Measurements from ENCODE around the gene FCHO1. TPM values are rescaled to one million over a fixed set of nuclear protein-coding genes. Genes with fewer than 3 reads are reported as not detected.

Gene FCHO1
- total and polyA plus RNA-seq, 12 donors = 0.91 to 7.1 (median 2.9) TPM

DNA sequence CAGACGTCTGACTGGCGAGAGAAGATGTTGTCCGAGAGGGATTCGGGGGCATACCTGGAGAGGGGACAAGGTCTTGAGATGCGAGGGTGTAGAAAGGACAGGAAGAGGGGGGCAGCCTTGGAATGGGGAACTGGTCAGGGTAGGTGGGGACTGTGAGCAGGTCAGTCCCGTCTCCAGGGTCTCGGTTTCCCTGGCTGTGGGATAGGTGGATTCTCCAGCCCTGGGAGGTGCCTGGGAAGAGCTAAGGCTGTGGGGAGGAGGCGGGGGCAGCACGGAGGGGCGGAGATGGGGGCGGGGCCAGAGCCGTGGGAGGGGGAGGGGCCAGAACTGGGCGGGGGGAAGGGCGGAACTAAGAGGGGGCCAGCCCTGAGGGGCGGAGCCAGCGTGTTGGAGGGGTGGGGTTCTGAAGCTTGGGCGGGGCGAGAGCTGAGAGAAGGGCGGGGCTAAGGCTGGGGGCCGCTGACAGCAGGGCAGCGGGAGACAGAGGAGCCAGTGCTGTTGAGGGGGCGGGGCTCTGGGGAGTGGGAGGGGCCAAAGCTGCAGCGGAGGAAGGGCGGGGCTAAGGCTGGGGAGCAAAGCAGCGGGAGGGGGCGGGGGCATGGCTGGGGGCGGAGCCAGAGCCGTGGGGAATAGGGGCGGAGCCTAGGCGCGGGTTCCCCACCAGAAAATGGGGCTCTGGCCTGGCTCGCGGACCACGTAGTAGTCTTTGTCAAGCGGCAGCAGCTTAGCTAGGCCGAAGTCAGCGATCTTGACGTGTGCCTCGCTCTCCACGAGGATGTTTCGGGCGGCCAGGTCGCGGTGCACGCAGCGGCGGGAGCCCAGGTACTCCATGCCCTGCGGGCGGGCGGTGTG lies 79.5 kb downstream of the FCHO1 start:
- intact Hi-C loops (cut with DNase I) = no loop called here
- Histone ChIP-seq H3K4me3 (no peak overlapping the region), H3K9me3 (replicated peaks in 1 of 3) (no peaks in the 10 kb centered on the region), H3K4me1 (replicated peaks in 1 of 2) (no peaks in the 10 kb centered on the region), H3K27ac (no peak overlapping the region), H3K27me3 (peaks cover 3% of the 10 kb centered on the region), H3K36me3 (replicated peaks in 1 of 2) (peaks cover 0 to 18% of the 10 kb centered on the region in 2 donors)
- WGBS, 4 donors = 23 to 43% (median 29%) methylated on average over 17 to 50 of the region's 50 CpGs
- no peak for TF ChIP-seq POLR2A (IDR thresholded peaks at IDR 0.05)
- TF ChIP-seq, protein P1, sequence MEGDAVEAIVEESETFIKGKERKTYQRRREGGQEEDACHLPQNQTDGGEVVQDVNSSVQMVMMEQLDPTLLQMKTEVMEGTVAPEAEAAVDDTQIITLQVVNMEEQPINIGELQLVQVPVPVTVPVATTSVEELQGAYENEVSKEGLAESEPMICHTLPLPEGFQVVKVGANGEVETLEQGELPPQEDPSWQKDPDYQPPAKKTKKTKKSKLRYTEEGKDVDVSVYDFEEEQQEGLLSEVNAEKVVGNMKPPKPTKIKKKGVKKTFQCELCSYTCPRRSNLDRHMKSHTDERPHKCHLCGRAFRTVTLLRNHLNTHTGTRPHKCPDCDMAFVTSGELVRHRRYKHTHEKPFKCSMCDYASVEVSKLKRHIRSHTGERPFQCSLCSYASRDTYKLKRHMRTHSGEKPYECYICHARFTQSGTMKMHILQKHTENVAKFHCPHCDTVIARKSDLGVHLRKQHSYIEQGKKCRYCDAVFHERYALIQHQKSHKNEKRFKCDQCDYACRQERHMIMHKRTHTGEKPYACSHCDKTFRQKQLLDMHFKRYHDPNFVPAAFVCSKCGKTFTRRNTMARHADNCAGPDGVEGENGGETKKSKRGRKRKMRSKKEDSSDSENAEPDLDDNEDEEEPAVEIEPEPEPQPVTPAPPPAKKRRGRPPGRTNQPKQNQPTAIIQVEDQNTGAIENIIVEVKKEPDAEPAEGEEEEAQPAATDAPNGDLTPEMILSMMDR (IDR thresholded peaks at IDR 0.05) = no peak
- DNase-seq = peak; percentile 42 to 76 (median 68)

GRCh38 chr19:17831419-17831888 lies 80.2 kb downstream of the FCHO1 start:
- WGBS, 4 donors = 55 to 79% (median 64%) methylated on average over 21 to 25 of the region's 25 CpGs
- intact Hi-C loops (cut with DNase I) = no loop called here
- H3K4me3 ChIP-seq = no peak overlapping the region
- no peak overlapping the region for H3K27ac ChIP-seq
- H3K27me3 ChIP-seq = peaks cover 3% of the 10 kb centered on the region
- H3K4me1 ChIP-seq (replicated peaks in 1 of 2) = no peaks in the 10 kb centered on the region
- no peak for TF ChIP-seq POLR2A (IDR thresholded peaks at IDR 0.05)
- TF ChIP-seq, protein P1 (IDR thresholded peaks at IDR 0.05) = no peak
- DNase-seq = no peak
- H3K36me3 ChIP-seq (replicated peaks in 1 of 2) = peaks cover 0 to 18% of the 10 kb centered on the region in 2 donors
- no peaks in the 10 kb centered on the region for H3K9me3 ChIP-seq (replicated peaks in 1 of 3)

GRCh38 chr19:17832443-17833208 lies 81.3 kb downstream of the FCHO1 start:
- no peaks in the 10 kb centered on the region for H3K9me3 ChIP-seq (replicated peaks in 1 of 3)
- intact Hi-C loops (cut with DNase I) = no loop called here
- 81 to 91% (median 86%) methylated on average over 7 to 17 of the region's 17 CpGs for whole genome bisulfite sequencing, 4 donors
- no peak overlapping the region for H3K27ac ChIP-seq
- DNase-seq = no peak
- no peaks in the 10 kb centered on the region for H3K4me1 ChIP-seq (replicated peaks in 1 of 2)
- H3K27me3 ChIP-seq = peaks cover 3% of the 10 kb centered on the region
- TF ChIP-seq, protein P1 (IDR thresholded peaks at IDR 0.05) = no peak
- no peak for TF ChIP-seq POLR2A (IDR thresholded peaks at IDR 0.05)
- H3K4me3 ChIP-seq = no peak overlapping the region
- peaks cover 0 to 19% of the 10 kb centered on the region in 2 donors for H3K36me3 ChIP-seq (replicated peaks in 1 of 2)
